A673 (cell line): ENCODE data around the gene BTN3A1. TPM values are rescaled to one million over a fixed set of nuclear protein-coding genes. Genes with fewer than 3 reads are reported as not detected.
A peak's percentile ranks its signal among the peaks of the same experiment; 100 is the strongest.
"Not testable (repeated sequence)": the region's sequence is repeated elsewhere in the genome, so short reads cannot be mapped to it uniquely, and the experiment has no call there.

Source experiments
- BruUV-seq: library from RNA; stranded (reverse); fragments of 400-500 nt; replicated peaks from 2 replicates; lab custom pipeline; 2021; lab: Mats Ljungman, UMichigan
- CTCF ChIA-PET: fragments of 300-600 bp; sonication (Branson Sonifier 250); formaldehyde crosslinking; loops from one replicate; lab custom pipeline; 2022; ENCODE audit warnings: antibody characterized with exemption; lab: Charles Lee
- POLR2A ChIA-PET: fragments of 300-600 bp; sonication (Branson Sonifier 250); formaldehyde crosslinking; loops from one replicate; lab custom pipeline; 2022; ENCODE audit warnings: antibody characterized with exemption; ENCODE audit not compliant: low non-redundant PET; lab: Charles Lee
- DNase-seq: peaks from one replicate; pipeline ENCODE4 v3.0.0-alpha.2; 2015; ENCODE audit warnings: low spot score
- H3K27ac ChIP-seq: fragments of 200-600 bp; sonication (generic); 2 replicates; pipeline ENCODE4 v1.5.1; 2016; ENCODE audit warnings: mixed run types, low read depth, mild to moderate bottlenecking, mixed read lengths, antibody characterized with exemption, low read length; ENCODE audit not compliant: poor library complexity, severe bottlenecking
- H3K27me3 ChIP-seq: fragments of 200-600 bp; sonication (generic); replicated peaks from 2 replicates; pipeline ENCODE4 v1.6.1; 2017; ENCODE audit warnings: mixed run types, low read depth, mild to moderate bottlenecking, mixed read lengths, antibody characterized with exemption, low read length; ENCODE audit not compliant: insufficient read depth, poor library complexity
- H3K36me3 ChIP-seq: fragments of 200-600 bp; sonication (generic); 2 replicates; pipeline ENCODE4 v1.6.1; 2016; ENCODE audit warnings: mixed run types, mild to moderate bottlenecking, mixed read lengths, antibody characterized with exemption, low read length; ENCODE audit not compliant: insufficient read depth, poor library complexity, severe bottlenecking
- H3K4me1 ChIP-seq: fragments of 200-600 bp; sonication (generic); 2 replicates; pipeline ENCODE4 v1.6.1; 2017; ENCODE audit warnings: mixed run types, mild to moderate bottlenecking, mixed read lengths, antibody characterized with exemption, low read length; ENCODE audit not compliant: insufficient read depth, poor library complexity, severe bottlenecking
- H3K4me3 ChIP-seq: fragments of 200-600 bp; sonication (generic); 2 replicates; pipeline ENCODE4 v1.5.1; 2016; ENCODE audit warnings: low read depth, mixed run types, mild to moderate bottlenecking, mixed read lengths, low read length; ENCODE audit not compliant: poor library complexity, severe bottlenecking
- H3K9me3 ChIP-seq: fragments of 200-600 bp; sonication (generic); 2 replicates; pipeline ENCODE4 v1.6.1; 2016; ENCODE audit warnings: mixed run types, low read depth, mild to moderate bottlenecking, mixed read lengths, antibody characterized with exemption, low read length; ENCODE audit not compliant: poor library complexity, severe bottlenecking
- CTCF ChIP-seq: fragments of 300-800, 200-600 bp; sonication (generic); conservative IDR thresholded peaks from 2 replicates; pipeline ENCODE4 v1.5.1; 2017; ENCODE audit warnings: low read depth, mild to moderate bottlenecking, antibody characterized with exemption, low read length, moderate library complexity, mixed read lengths
- EZH2 ChIP-seq: fragments of 200-600 bp; sonication (generic); IDR thresholded peaks from 2 replicates; pipeline ENCODE4 v1.6.1; 2017; ENCODE audit warnings: borderline replicate concordance, low read depth, mild to moderate bottlenecking, mixed read lengths, antibody characterized with exemption, low read length; ENCODE audit not compliant: poor library complexity, severe bottlenecking
- intact Hi-C: fragments of 100-400 bp; cut with micrococcal nuclease; formaldehyde crosslinking; loops from one replicate; pipeline ENCODE4 v1.10.0; 2022; ENCODE audit not compliant: unreplicated experiment
- total RNA-seq: library from RNA; stranded (reverse); gene quantifications from 2 replicates; pipeline ENCODE4 v1.2.3, GENCODE V29; 2021

BTN3A1 gene
- total RNA-seq, 1 experiment from 2014 or later = 14.8 TPM

DNA sequence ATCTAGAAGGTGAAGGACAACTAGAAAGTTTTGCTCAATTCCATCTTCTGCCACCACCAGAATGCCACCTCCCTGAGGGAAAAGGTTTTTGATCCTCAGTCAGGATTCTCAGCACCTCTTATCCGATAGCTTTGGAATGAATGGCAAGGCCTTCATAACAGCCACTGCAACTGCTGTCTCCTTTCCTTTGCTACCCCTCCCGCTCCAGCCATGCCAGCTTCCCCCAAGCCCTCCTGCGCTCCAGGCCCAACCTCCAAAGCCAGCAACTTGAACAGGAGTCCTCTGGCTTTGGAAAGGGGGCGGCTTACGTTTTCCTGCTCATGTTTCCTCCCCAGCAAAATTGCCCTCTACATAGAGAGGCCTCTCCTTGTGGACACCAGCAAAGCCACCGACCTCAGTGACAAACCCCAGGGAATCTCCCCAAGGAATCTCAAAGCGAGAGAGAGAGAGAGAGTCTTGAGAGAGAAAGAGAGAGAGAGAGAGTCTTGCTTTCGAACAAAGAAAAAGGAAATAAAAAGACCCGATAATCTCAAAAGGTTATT, 55.3 kb downstream of the BTN3A1 start:
- no TSS peak for BruUV-seq
- peaks cover 8% of the 10 kb centered on the region for H3K4me1 ChIP-seq
- no peaks in the 10 kb centered on the region for H3K9me3 ChIP-seq
- intact Hi-C loops = no loop called here
- DNase-seq = no peak
- peak overlapping the region; percentile 70 for H3K4me3 ChIP-seq
- TF ChIP-seq EZH2 = no peak
- H3K27ac ChIP-seq = peak overlapping the region; percentile 92
- H3K27me3 ChIP-seq = no peaks in the 10 kb centered on the region
- H3K36me3 ChIP-seq = peaks cover 33% of the 10 kb centered on the region
- CTCF ChIA-PET = no interaction called here
- POLR2A ChIA-PET = no interaction called here

- POLR2A ChIA-PET = no interaction called here
- CTCF ChIA-PET = no interaction called here
- TF ChIP-seq CTCF (no peak), EZH2 (no peak)
- Histone ChIP-seq H3K36me3 (peaks cover 39% of the 10 kb centered on the region), H3K9me3 (no peaks in the 10 kb centered on the region), H3K4me3 (peak within 1 kb of the TSS; percentile 70), H3K4me1 (peaks cover 8% of the 10 kb centered on the region), H3K27me3 (no peaks in the 10 kb centered on the region), H3K27ac (peak within 1 kb of the TSS; percentile 92)
- TSS peak; percentile 36 for BruUV-seq
- intact Hi-C loops = no loop called here
- DNase-seq = peak; percentile 96
Measured at GRCh38 chr6:26457806-26458688, 56.0 kb downstream of the BTN3A1 start, which contains the start of gene BTN2A1. BTN2A1 (plus strand) TSS chr6:26457955; CDS start chr6:26458637, 682 bp downstream.

DNA sequence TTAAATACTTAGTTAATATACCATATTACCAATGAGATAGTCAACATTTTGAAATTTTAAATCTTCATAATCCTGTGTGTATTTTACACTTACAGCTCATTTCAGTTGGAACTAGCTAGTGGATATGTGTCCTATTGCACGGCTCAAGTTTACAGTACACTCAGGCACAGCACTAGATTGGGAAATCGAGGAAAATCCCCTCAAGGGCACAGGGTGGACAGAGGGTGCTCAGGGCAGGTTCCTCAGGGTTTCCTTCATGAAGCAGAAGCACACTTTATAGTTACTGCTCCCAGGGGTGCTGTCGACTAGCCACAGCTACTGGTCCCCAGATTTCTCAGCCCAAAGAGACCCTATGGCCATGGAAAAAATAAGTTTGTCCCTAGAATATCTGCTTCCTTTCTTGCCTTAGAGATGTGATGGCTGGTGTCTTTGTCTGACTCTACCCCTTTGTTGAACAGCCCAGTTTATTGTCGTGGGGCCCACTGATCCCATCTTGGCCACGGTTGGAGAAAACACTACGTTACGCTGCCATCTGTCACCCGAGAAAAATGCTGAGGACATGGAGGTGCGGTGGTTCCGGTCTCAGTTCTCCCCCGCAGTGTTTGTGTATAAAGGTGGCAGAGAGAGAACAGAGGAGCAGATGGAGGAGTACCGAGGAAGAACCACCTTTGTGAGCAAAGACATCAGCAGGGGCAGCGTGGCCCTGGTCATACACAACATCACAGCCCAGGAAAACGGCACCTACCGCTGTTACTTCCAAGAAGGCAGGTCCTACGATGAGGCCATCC, 57.1 kb downstream of the BTN3A1 start:
- TF ChIP-seq EZH2 = no peak
- no peak for TF ChIP-seq CTCF
- Histone ChIP-seq H3K27me3 (no peaks in the 10 kb centered on the region), H3K36me3 (peaks cover 50% of the 10 kb centered on the region), H3K4me1 (peaks cover 8% of the 10 kb centered on the region), H3K4me3 (peak overlapping the region; percentile 70), H3K27ac (no peak overlapping the region), H3K9me3 (no peaks in the 10 kb centered on the region)
- no TSS peak for BruUV-seq
- no peak for DNase-seq
- ChIA-PET CTCF (no interaction called here), POLR2A (no interaction called here)
- intact Hi-C loops = no loop called here

- H3K4me1 ChIP-seq, intact Hi-C loops, CTCF ChIA-PET, H3K4me3 ChIP-seq, H3K9me3 ChIP-seq, BruUV-seq, DNase-seq, H3K27me3 ChIP-seq, POLR2A ChIA-PET, H3K27ac ChIP-seq: not testable (repeated sequence)
- peaks cover 72% of the 10 kb centered on the region for H3K36me3 ChIP-seq
Measured at GRCh38 chr6:26461353-26461752, 59.3 kb downstream of the BTN3A1 start.
